Measurements from ENCODE around the gene SDHAF3.

SDHAF3 gene

DNA sequence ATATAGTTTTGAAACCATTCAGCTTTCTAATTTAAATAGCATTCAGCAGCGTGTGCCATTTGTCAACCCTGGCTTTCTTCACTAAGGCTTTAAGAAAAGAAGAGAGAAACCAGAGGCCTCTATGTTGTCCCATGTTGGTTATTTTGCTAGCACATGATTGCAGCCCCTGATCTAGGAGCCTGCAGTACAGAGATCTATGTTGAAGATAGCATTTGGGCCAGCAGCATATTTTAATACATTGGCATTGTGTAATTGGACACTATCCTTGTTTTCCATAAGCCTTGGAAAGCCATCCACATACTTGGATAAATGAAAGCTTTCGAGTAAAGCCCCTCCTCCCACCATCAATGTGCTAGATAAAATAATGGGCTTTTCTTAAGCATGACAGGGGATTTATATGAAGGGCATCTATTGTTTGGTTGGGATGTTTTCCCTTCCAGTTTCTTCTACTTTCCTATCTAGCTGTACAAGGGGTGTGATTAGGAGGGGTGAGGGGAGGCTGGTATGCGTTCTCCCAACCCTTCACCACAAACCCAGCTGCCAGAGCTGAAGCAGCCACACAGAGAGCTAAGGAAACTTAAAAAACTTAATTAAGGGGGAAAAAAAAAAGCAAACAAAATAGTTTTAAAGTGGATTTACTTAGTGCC lies 23.1 kb upstream of the SDHAF3 start:
- TF ChIP-seq SIN3A (IDR thresholded peaks at IDR 0.05; ENCODE audit: borderline replicate concordance, insufficient read depth, low read length) = no peak

- TF ChIP-seq SIN3A (IDR thresholded peaks at IDR 0.05; ENCODE audit: borderline replicate concordance, insufficient read depth, low read length) = no peak
- no peak for TF ChIP-seq FOXP2 (optimal IDR thresholded peaks at IDR 0.05; ENCODE audit: borderline replicate concordance, extremely low read depth, extremely low read length, insufficient read depth)
- no peak for TF ChIP-seq TAF1 (IDR thresholded peaks at IDR 0.05; ENCODE audit: borderline replicate concordance, insufficient read depth, low read length)
Measured at GRCh38 chr7:97096037-97096436, 21.5 kb upstream of the SDHAF3 start.

DNA sequence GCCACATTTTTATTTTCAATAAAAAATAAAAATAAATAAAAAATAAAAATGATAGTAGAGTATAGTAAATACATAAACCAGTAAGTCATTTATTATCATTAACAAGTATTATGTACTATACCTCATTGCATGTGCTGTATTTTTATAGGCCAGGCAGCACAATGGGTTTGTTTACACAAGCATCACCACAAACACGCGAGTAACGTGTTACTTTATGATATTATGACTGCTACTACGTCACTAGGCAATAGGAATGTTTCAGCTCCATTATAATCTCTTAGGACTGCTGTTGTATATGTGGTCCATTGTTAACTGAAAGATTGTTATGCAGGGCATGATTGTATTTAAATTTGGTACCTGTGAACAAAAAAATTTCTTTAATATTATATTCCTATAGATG lies 20.8 kb upstream of the SDHAF3 start:
- TF ChIP-seq, protein P1, sequence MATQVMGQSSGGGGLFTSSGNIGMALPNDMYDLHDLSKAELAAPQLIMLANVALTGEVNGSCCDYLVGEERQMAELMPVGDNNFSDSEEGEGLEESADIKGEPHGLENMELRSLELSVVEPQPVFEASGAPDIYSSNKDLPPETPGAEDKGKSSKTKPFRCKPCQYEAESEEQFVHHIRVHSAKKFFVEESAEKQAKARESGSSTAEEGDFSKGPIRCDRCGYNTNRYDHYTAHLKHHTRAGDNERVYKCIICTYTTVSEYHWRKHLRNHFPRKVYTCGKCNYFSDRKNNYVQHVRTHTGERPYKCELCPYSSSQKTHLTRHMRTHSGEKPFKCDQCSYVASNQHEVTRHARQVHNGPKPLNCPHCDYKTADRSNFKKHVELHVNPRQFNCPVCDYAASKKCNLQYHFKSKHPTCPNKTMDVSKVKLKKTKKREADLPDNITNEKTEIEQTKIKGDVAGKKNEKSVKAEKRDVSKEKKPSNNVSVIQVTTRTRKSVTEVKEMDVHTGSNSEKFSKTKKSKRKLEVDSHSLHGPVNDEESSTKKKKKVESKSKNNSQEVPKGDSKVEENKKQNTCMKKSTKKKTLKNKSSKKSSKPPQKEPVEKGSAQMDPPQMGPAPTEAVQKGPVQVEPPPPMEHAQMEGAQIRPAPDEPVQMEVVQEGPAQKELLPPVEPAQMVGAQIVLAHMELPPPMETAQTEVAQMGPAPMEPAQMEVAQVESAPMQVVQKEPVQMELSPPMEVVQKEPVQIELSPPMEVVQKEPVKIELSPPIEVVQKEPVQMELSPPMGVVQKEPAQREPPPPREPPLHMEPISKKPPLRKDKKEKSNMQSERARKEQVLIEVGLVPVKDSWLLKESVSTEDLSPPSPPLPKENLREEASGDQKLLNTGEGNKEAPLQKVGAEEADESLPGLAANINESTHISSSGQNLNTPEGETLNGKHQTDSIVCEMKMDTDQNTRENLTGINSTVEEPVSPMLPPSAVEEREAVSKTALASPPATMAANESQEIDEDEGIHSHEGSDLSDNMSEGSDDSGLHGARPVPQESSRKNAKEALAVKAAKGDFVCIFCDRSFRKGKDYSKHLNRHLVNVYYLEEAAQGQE (IDR thresholded peaks at IDR 0.05; ENCODE audit: insufficient read depth in 1 of 2, low read depth in 2 of 2, low read length in 2 of 2) = no peak
- TF ChIP-seq TAF1 (IDR thresholded peaks at IDR 0.05; ENCODE audit: borderline replicate concordance, insufficient read depth, low read length) = no peak
- no peak for TF ChIP-seq SIN3A (IDR thresholded peaks at IDR 0.05; ENCODE audit: borderline replicate concordance, insufficient read depth, low read length)
- TF ChIP-seq POLR2AphosphoS5 (IDR thresholded peaks at IDR 0.05; ENCODE audit: low read depth, low read length) = no peak
- no peak for TF ChIP-seq FOXP2 (optimal IDR thresholded peaks at IDR 0.05; ENCODE audit: borderline replicate concordance, extremely low read depth, extremely low read length, insufficient read depth)

GRCh38 chr7:97104719-97105238 lies 12.7 kb upstream of the SDHAF3 start:
- TF ChIP-seq TAF1 (IDR thresholded peaks at IDR 0.05; ENCODE audit: borderline replicate concordance, insufficient read depth, low read length) = no peak
- no peak for TF ChIP-seq POLR2AphosphoS5 (IDR thresholded peaks at IDR 0.05; ENCODE audit: low read depth, low read length)
- no peak for TF ChIP-seq SIN3A (IDR thresholded peaks at IDR 0.05; ENCODE audit: borderline replicate concordance, insufficient read depth, low read length)
- TF ChIP-seq FOXP2 (optimal IDR thresholded peaks at IDR 0.05; ENCODE audit: borderline replicate concordance, extremely low read depth, extremely low read length, insufficient read depth) = no peak
- TF ChIP-seq, protein P1 (IDR thresholded peaks at IDR 0.05; ENCODE audit: insufficient read depth in 1 of 2, low read depth in 2 of 2, low read length in 2 of 2) = no peak

DNA sequence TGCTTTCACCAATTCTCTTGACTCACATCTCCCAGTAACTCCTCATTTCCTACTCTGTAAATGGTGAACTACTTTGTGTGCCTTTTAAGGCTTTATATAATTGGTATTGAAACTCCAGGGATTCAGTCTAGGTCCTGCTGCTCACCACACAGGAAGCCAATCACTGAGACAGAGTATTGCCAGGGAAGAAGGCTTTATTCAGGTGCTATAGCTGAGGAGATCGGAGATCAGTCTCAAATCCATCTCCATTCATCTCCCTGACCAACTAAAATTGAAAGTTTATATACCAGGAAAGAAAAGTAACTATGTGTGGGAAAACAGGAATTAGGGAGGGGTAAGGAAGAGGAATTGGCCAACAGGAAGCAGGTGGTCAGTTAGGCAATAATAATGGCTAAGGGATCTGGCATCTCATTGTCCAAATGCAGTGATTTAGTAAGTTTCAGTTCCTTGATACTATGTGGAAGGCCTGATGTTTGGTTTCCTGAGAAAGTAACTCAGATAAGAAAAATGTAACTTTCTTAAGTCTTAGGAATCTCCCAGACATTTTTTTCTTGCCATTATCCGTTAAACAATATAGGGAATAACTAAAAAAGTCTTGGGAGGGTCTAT lies 10.2 kb upstream of the SDHAF3 start:
- TF ChIP-seq FOXP2 (optimal IDR thresholded peaks at IDR 0.05; ENCODE audit: borderline replicate concordance, extremely low read depth, extremely low read length, insufficient read depth) (no peak), TAF1 (IDR thresholded peaks at IDR 0.05; ENCODE audit: borderline replicate concordance, insufficient read depth, low read length) (no peak), SIN3A (IDR thresholded peaks at IDR 0.05; ENCODE audit: borderline replicate concordance, insufficient read depth, low read length) (no peak), POLR2AphosphoS5 (IDR thresholded peaks at IDR 0.05; ENCODE audit: low read depth, low read length) (no peak)
- TF ChIP-seq, protein P1 (IDR thresholded peaks at IDR 0.05; ENCODE audit: insufficient read depth in 1 of 2, low read depth in 2 of 2, low read length in 2 of 2) = no peak

GRCh38 chr7:97116308-97116707 lies 1.2 kb upstream of the SDHAF3 start:
- TF ChIP-seq, protein P1 (IDR thresholded peaks at IDR 0.05; ENCODE audit: insufficient read depth in 1 of 2, low read depth in 2 of 2, low read length in 2 of 2) = no peak
- TF ChIP-seq POLR2AphosphoS5 (IDR thresholded peaks at IDR 0.05; ENCODE audit: low read depth, low read length) = no peak
- no peak for TF ChIP-seq FOXP2 (optimal IDR thresholded peaks at IDR 0.05; ENCODE audit: borderline replicate concordance, extremely low read depth, extremely low read length, insufficient read depth)
- TF ChIP-seq TAF1 (IDR thresholded peaks at IDR 0.05; ENCODE audit: borderline replicate concordance, insufficient read depth, low read length) = no peak
- no peak for TF ChIP-seq SIN3A (IDR thresholded peaks at IDR 0.05; ENCODE audit: borderline replicate concordance, insufficient read depth, low read length)
